BE2C (cell line): ENCODE results near the gene KCND3.

Source experiments
- DNase-seq: peaks from one replicate; pipeline ENCODE4 v3.0.0-alpha.2; 2020
- H3K27me3 ChIP-seq: fragments of 250-450 bp; sonication (Bioruptor Pico); 2 replicates; pipeline ENCODE4 v1.5.1; 2020; ENCODE audit warnings: mild to moderate bottlenecking
- H3K36me3 ChIP-seq: fragments of 250-450 bp; sonication (Bioruptor Pico); 2 replicates; pipeline ENCODE4 v1.5.1; 2020; ENCODE audit warnings: mild to moderate bottlenecking
- H3K4me1 ChIP-seq: fragments of 250-450 bp; sonication (Bioruptor Pico); 2 replicates; pipeline ENCODE4 v1.5.1; 2020
- H3K4me3 ChIP-seq: 2 replicates; pipeline ENCODE4 v1.5.1; 2011; ENCODE audit warnings: low read depth, low read length
- H3K9me3 ChIP-seq: fragments of 250-450 bp; sonication (Bioruptor Pico); 2 replicates; pipeline ENCODE4 v1.5.1; 2020
- CTCF ChIP-seq: IDR thresholded peaks from 2 replicates; pipeline ENCODE4 v1.5.1; 2012; ENCODE audit warnings: mild to moderate bottlenecking, low read depth, low read length

KCND3 gene

GRCh38 chr1:111943846-111944749 is 45.4 kb downstream of the KCND3 start:
- Histone ChIP-seq H3K4me3 (no peak overlapping the region), H3K4me1 (peaks cover 14% of the 10 kb centered on the region), H3K36me3 (no peaks in the 10 kb centered on the region), H3K27me3 (no peaks in the 10 kb centered on the region), H3K9me3 (no peaks in the 10 kb centered on the region)
- TF ChIP-seq CTCF: no peak
- no peak for DNase-seq

GRCh38 chr1:111943066-111943465 is 46.4 kb downstream of the KCND3 start:
- no peaks in the 10 kb centered on the region for H3K36me3 ChIP-seq
- no peaks in the 10 kb centered on the region for H3K9me3 ChIP-seq
- TF ChIP-seq CTCF: no peak
- no peak overlapping the region for H3K4me3 ChIP-seq
- no peaks in the 10 kb centered on the region for H3K27me3 ChIP-seq
- H3K4me1 ChIP-seq: peaks cover 7% of the 10 kb centered on the region; the same call in 1 of the 2 replicates
- no peak for DNase-seq

GRCh38 chr1:111938536-111938935 is 50.9 kb downstream of the KCND3 start:
- no peaks in the 10 kb centered on the region for H3K27me3 ChIP-seq
- no peak for TF ChIP-seq CTCF
- no peaks in the 10 kb centered on the region for H3K36me3 ChIP-seq
- H3K4me1 ChIP-seq: peaks cover 32% of the 10 kb centered on the region
- H3K9me3 ChIP-seq: no peaks in the 10 kb centered on the region
- no peak for DNase-seq
- H3K4me3 ChIP-seq: no peak overlapping the region

GRCh38 chr1:111938123-111938522 is 51.3 kb downstream of the KCND3 start:
- Histone ChIP-seq H3K4me1 (peaks cover 32% of the 10 kb centered on the region), H3K36me3 (no peaks in the 10 kb centered on the region), H3K27me3 (no peaks in the 10 kb centered on the region), H3K9me3 (no peaks in the 10 kb centered on the region), H3K4me3 (no peak overlapping the region)
- no peak for TF ChIP-seq CTCF
- no peak for DNase-seq

GRCh38 chr1:111937147-111937725 is 52.2 kb downstream of the KCND3 start:
- peak; percentile 82 for DNase-seq
- H3K9me3 ChIP-seq: no peaks in the 10 kb centered on the region
- H3K27me3 ChIP-seq: no peaks in the 10 kb centered on the region
- H3K4me3 ChIP-seq: no peak overlapping the region
- H3K4me1 ChIP-seq: peaks cover 32% of the 10 kb centered on the region
- no peaks in the 10 kb centered on the region for H3K36me3 ChIP-seq
- no peak for TF ChIP-seq CTCF
